ENCODE measurements around the gene CCDC102A.

Gene CCDC102A

GRCh38 chr16:57540387-57540786, 4.0 kb upstream of the CCDC102A start:
- DNase-seq, result peak in 12 of 42 donors; percentile 3 to 33 (median 6)
- intact Hi-C loops (cut with DNase I), result no loop called here

DNA sequence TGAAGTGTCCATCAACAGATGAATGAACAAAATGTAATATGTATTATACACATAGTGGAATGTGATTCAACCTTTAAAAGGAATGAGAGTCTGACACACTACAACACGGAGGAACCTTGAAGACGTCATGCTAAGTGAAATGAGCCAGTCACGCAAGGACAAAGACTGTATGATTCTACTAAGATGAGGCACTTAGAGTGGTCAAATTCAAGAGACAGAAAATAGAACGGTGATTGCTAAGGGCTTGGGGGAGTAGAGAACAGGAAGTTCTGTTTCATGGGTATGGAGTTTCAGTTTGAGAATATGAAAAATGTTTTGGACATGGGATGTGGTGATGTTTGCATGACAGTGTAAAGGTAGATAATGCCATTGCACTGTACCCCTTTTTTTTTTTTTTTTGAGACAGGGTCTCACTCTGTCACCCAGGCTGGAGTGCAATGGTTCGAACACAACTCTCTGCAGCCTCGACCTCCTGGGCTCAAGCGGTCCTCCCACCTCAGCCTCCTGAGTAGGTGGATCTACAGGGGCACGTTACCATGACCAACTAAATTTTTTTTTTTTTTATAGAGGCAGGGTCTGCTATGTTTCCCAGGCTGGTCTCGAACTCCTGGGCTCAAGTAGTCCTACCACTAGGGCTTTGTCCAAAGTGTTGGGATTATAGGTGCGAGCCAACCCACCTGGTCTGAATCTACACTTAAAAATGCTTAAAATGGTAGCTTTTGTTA, 2.9 kb upstream of the CCDC102A start:
- DNase-seq, result peak in 7 of 42 donors; percentile 1 to 22 (median 9)
- intact Hi-C loops (cut with DNase I), result no loop called here

- DNase-seq, result peak in 16 of 42 donors; percentile 1 to 40 (median 12)
- intact Hi-C loops (cut with DNase I), result no loop called here
Observed at GRCh38 chr16:57538235-57538721, 1.9 kb upstream of the CCDC102A start.

DNA sequence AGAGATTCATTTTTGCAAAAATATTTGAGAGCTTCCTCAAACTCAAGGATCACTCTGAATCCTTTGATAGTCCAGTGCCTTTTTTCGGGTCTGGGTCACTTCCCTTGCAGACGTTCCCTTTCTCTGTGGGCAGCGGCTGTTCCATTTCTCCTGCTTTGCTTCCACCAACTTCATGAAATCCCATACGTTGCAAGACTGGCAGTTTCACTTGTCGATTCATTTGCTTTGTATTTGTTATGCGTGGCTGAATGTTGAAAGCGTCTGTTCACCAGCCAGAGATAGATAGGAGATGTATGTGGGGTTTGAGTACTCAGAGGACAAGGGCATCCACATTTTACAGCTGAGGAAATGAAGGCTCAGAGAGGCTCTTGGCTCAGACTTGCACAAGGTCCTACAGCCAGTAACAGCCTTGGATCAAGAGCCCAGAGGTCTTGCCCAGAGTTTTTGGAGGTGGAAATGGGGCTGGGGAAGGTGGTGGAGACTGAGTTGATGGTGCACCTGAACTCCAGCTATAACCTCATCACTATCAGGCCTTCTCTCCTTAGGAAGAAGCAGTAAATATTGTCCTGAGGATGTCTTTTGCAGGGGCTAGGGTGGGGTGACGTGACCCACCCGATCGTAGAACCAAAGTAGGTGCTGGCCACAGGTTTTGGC, 1.3 kb upstream of the CCDC102A start:
- intact Hi-C loops (cut with DNase I), result no loop called here
- peak in 17 of 42 donors; percentile 9 to 51 (median 16) for DNase-seq

DNA sequence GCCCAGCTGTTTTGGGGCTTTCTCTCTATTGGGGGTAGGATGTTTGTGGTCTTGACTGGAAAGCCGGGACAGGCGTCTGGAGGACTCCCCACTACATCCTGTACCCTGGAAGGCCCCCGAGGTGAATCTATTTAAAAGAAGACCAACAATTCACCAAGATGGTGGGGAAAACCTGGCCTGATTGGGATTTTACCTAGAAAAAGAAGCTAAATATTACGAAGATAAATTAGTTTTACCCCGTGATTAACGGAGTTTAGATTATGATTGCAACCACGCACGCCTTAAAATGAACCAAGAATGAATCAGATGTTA, 779 bp upstream of the CCDC102A start:
- intact Hi-C loops (cut with DNase I), result no loop called here
- DNase-seq, result peak in 1 of 42 donors; percentile 14

DNA sequence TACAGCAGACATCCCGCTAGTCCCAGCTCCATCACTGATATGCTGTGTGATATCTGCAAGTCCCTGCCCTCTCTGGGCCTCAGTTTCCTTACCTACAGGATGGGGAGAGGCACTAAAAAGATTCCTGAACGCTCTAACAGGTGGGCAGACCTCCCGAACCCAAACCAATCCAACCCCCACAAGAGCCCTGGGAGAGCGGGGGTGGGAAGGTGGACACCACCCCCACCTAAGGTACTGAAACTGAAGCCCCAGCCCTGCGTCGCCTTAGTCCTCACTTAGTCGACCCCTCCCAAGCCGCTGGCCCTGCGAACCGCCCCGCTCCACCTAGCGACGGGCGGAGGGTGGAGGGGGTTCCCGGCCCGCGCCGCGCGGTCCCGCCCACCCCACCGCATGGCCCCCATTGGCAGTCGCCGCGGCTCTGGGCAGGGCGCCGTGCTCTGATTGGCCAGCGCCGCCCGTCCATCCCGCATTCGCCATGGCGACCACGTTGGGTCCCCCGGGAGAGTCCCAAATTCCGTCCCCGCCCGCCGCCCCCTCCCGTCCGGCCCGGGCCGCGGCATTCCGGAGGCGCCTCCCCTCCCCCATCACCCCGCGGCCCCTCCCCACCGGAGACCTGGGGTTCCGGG, 578 bp downstream of the CCDC102A start:
- intact Hi-C loops (cut with DNase I), result no loop called here
- DNase-seq, result peak; percentile 68 to 94 (median 90)

- peak in 19 of 42 donors; percentile 1 to 35 (median 13) for DNase-seq
- intact Hi-C loops (cut with DNase I), result no loop called here
Observed at GRCh38 chr16:57534881-57535658, 1.3 kb downstream of the CCDC102A start.

DNA sequence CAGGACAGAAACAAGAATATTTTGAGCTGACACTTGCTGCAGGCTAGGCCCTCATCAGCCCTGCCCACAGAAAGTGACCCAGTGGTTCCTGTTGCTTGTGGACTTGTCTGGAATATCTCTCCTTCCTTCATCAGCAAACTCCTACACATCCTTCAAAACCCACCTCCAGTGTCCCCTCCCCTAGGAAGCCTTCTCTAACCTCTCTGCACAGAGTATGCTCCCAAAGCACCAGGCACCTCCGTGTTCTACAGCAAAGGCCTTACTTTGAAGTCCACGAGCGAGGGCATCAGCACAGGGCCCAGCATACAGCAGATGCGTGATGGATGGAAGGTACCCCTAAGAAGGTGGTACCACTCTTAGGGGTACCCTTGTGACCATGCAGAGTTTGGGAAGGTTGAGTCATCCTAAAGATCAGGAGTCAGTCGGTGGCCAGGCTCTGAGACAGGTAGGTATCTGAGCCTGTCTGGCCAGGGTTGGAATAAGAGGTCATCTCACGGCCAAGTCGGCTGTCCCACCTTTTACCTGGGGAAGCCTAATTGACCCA, 2.0 kb downstream of the CCDC102A start:
- DNase-seq, result peak in 17 of 42 donors; percentile 0 to 34 (median 7)

GRCh38 chr16:57533431-57534336, 2.7 kb downstream of the CCDC102A start:
- peak in 21 of 42 donors; percentile 1 to 41 (median 10) for DNase-seq
- intact Hi-C loops (cut with DNase I), result no loop called here

More for the DNA sequence above, 2.0 kb downstream of the CCDC102A start:
- intact Hi-C loops (cut with DNase I), result no loop called here

GRCh38 chr16:57532266-57532625, 4.1 kb downstream of the CCDC102A start:
- intact Hi-C loops (cut with DNase I), result no loop called here
- DNase-seq, result peak in 12 of 42 donors; percentile 1 to 34 (median 12)

DNA sequence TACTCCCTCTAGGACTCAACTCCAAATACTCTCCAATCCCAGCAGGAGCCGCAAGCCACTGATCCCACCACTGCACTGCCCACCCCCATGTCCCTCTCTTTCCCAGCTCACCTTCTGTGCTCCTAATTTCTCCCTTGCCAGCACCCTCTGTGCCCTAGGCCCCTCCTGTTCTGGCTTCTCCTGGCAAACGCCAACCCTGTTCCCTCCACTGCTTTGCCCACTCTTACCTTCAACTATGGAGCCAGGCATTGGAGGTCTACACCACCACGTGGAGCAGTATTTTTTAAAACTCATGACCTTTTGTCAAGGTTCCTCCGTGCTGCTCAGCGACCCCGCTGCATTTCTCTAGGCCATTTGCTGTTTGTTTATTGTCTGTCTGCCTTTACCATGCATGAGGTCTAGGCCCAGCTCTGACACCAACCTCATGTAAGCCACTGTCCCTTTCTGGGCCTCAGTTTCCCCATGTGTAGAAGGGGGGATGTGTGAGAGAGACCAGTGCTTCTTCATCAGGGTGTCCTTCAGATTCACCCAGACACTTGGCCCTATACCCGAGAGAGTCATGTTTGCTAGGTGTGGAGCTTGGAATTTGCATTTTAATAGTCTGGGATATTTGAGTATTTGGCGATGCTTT, 4.6 kb downstream of the CCDC102A start:
- intact Hi-C loops (cut with DNase I), result no loop called here
- DNase-seq, result peak in 10 of 42 donors; percentile 0 to 26 (median 2)

- intact Hi-C loops (cut with DNase I), result no loop called here
- peak in 4 of 42 donors; percentile 4 to 30 (median 9) for DNase-seq
Observed at GRCh38 chr16:57531253-57531575, 5.2 kb downstream of the CCDC102A start.

DNA sequence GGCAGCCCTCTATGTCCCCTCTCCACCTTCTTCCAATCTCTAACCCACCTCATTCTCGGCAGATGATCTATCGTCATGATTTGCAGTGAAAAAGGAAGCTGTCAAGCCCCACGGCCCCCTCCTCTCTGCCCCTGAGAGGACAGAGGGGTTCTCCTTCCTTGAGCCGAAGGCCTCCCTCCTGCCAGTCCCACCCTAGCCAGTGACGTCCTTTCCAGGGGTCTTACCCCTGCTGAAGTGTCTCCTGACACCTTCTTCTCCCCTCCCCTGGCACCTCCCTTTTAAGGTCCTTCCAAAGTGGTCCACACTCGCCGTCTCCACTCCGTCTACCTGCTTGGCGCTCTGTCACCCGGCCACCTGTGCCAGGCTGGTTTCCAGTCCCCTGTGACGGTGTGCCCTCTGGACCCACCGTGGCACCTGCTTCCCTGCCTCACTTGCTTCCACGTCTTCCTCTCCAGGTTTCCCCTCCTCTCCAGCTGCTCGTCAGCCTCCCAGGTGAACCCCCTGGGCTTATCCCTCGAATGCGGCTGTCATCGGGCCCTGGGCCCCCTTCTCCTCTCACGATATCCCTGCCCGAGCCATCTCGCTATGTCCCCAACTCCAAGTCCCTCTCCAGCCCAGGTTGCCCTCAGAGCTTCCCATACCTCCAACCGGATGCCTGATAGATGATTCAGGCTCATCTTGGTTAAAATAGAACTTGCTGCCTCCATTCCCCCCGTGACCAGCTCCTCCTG, 5.7 kb downstream of the CCDC102A start:
- DNase-seq, result peak in 2 of 42 donors; percentile 12 to 20
- intact Hi-C loops (cut with DNase I), result no loop called here

- intact Hi-C loops (cut with DNase I), result no loop called here
- DNase-seq, result peak in 11 of 42 donors; percentile 12 to 52 (median 33)
Observed at GRCh38 chr16:57530104-57530521, 6.3 kb downstream of the CCDC102A start.

GRCh38 chr16:57529391-57530103, 6.8 kb downstream of the CCDC102A start:
- DNase-seq, result peak in 1 of 42 donors; percentile 25
- intact Hi-C loops (cut with DNase I), result no loop called here

Data from head of caudate nucleus (tissue), 42 donors.